PC-9 (cell line): ENCODE data around the gene S1PR5. TPM values are rescaled to one million over a fixed set of nuclear protein-coding genes. Genes with fewer than 3 reads are reported as not detected.

Source experiments
- BruUV-seq: library from RNA; stranded (reverse); fragments of 400-500 nt; replicated peaks from 2 replicates; lab custom pipeline; 2021; lab: Mats Ljungman, UMichigan
- CTCF ChIA-PET: fragments of 300-600 bp; sonication (Branson Sonifier 250); formaldehyde crosslinking; loops from one replicate; lab custom pipeline; 2022; ENCODE audit warnings: antibody characterized with exemption; lab: Charles Lee
- POLR2A ChIA-PET: fragments of 300-600 bp; sonication (Branson Sonifier 250); formaldehyde crosslinking; loops from one replicate; lab custom pipeline; 2022; ENCODE audit warnings: antibody characterized with exemption; ENCODE audit not compliant: unreplicated experiment; lab: Charles Lee
- DNase-seq, 2 experiments: peaks; one replicate each; pipeline versions ENCODE4 v3.0.0 to v3.0.0-alpha.2; 2015 to 2022; ENCODE audit warnings: mixed read lengths in 1 of 2
- H2AFZ ChIP-seq: fragments of 200-600 bp; sonication (generic); 2 replicates; pipeline ENCODE4 v1.8.1; 2017; ENCODE audit warnings: antibody characterized with exemption
- H3F3A ChIP-seq: fragments of 200-600 bp; sonication (generic); 2 replicates; pipeline ENCODE4 v1.8.1; 2017; ENCODE audit warnings: antibody characterized with exemption, mild to moderate bottlenecking, low read depth; ENCODE audit not compliant: insufficient read depth
- H3K27ac ChIP-seq: fragments of 200-600 bp; sonication (generic); 2 replicates; pipeline ENCODE4 v1.6.1; 2016; ENCODE audit warnings: mixed run types
- H3K27me3 ChIP-seq: fragments of 200-600 bp; sonication (generic); 2 replicates; pipeline ENCODE4 v1.6.1; 2016; ENCODE audit warnings: low read depth, mixed run types; ENCODE audit not compliant: insufficient read depth
- H3K36me3 ChIP-seq: fragments of 200-600 bp; sonication (generic); 2 replicates; pipeline ENCODE4 v1.6.1; 2016; ENCODE audit warnings: low read depth, mixed run types
- H3K4me1 ChIP-seq: fragments of 200-600 bp; sonication (generic); replicated peaks from 2 replicates; pipeline ENCODE4 v1.6.1; 2016; ENCODE audit warnings: mixed run types; ENCODE audit not compliant: insufficient read depth
- H3K4me2 ChIP-seq: fragments of 200-600 bp; sonication (generic); 2 replicates; pipeline ENCODE4 v1.6.1; 2017; ENCODE audit warnings: mixed run types
- H3K4me3 ChIP-seq: fragments of 200-600 bp; sonication (generic); 2 replicates; pipeline ENCODE4 v1.6.1; 2016; ENCODE audit warnings: mixed run types
- H3K79me2 ChIP-seq: fragments of 200-600 bp; sonication (generic); 2 replicates; pipeline ENCODE4 v1.6.1; 2017; ENCODE audit warnings: low read depth, mixed run types
- H3K9me2 ChIP-seq: fragments of 200-600 bp; sonication (generic); 2 replicates; pipeline ENCODE4 v1.8.1; 2017; ENCODE audit warnings: mild to moderate bottlenecking; ENCODE audit not compliant: insufficient read depth
- H3K9me3 ChIP-seq: fragments of 200-600 bp; sonication (generic); 2 replicates; pipeline ENCODE4 v1.8.1; 2016; ENCODE audit warnings: low read depth; ENCODE audit not compliant: insufficient read depth
- H4K20me1 ChIP-seq: fragments of 200-600 bp; sonication (generic); 2 replicates; pipeline ENCODE4 v1.8.1; 2017; ENCODE audit not compliant: insufficient read depth
- CTCF ChIP-seq: fragments of 200-600 bp; sonication (generic); conservative IDR thresholded peaks from 2 replicates; pipeline ENCODE4 v1.6.1; 2017; ENCODE audit warnings: mixed run types, antibody characterized with exemption, mild to moderate bottlenecking, moderate library complexity
- EZH2 ChIP-seq: fragments of 200-600 bp; sonication (generic); IDR thresholded peaks from 2 replicates; pipeline ENCODE4 v1.8.0; 2017; ENCODE audit warnings: antibody characterized with exemption, low read depth
- intact Hi-C: fragments of 100-400 bp; cut with micrococcal nuclease; formaldehyde crosslinking; loops from one replicate; pipeline ENCODE4 v1.10.0; 2022; ENCODE audit not compliant: unreplicated experiment
- total RNA-seq: library from RNA; stranded (reverse); gene quantifications from 2 replicates; pipeline ENCODE4 v1.2.3, GENCODE V29; 2021

Gene S1PR5
- total RNA-seq, 1 experiment from 2014 or later, result 9.5 TPM

GRCh38 chr19:10525636-10526035 lies 8.4 kb upstream of the S1PR5 start:
- Histone ChIP-seq H3K27me3 (no peaks in the 10 kb centered on the region), H3K4me2 (no peak overlapping the region), H3K4me3 (no peak overlapping the region), H3K79me2 (no peaks in the 10 kb centered on the region), H3K9me2 (no peaks in the 10 kb centered on the region), H3K4me1 (peaks cover 9% of the 10 kb centered on the region), H4K20me1 (no peaks in the 10 kb centered on the region), H3K27ac (no peak overlapping the region), H3K36me3 (no peaks in the 10 kb centered on the region), H2AFZ (no peak overlapping the region), H3K9me3 (no peaks in the 10 kb centered on the region), H3F3A (peaks cover 5% of the 10 kb centered on the region)
- TF ChIP-seq EZH2 (no peak), CTCF (no peak)
- intact Hi-C loops, result no loop called here
- no peak for DNase-seq
- ChIA-PET CTCF (no interaction called here), POLR2A (no interaction called here)
- BruUV-seq, result no TSS peak

GRCh38 chr19:10523135-10523636 lies 5.9 kb upstream of the S1PR5 start:
- Histone ChIP-seq H3K36me3 (no peaks in the 10 kb centered on the region), H3K4me2 (no peak overlapping the region), H3K9me2 (no peaks in the 10 kb centered on the region), H3K79me2 (no peaks in the 10 kb centered on the region), H3K27ac (no peak overlapping the region), H4K20me1 (0 out of 2 replicates have a peak, but pooled peaks cover 4% of the 10 kb centered on the region), H2AFZ (no peak overlapping the region), H3K4me1 (peaks cover 14% of the 10 kb centered on the region), H3K4me3 (no peak overlapping the region), H3K9me3 (no peaks in the 10 kb centered on the region), H3K27me3 (peaks cover 4% of the 10 kb centered on the region; the same call in 1 of the 2 replicates), H3F3A (peaks cover 23% of the 10 kb centered on the region)
- TF ChIP-seq CTCF, result no peak
- no peak for TF ChIP-seq EZH2
- no TSS peak for BruUV-seq
- POLR2A ChIA-PET, result interaction anchor here (0.6 kb wide), 1 partner anchor 20 kb away, joined by 9 read pairs; the partner anchor contains the start of gene ATG4D
- intact Hi-C loops, result no loop called here
- DNase-seq, result no peak
- CTCF ChIA-PET, result interaction anchor here (0.7 kb wide), 1 partner anchor 17 kb away, joined by 6 read pairs; no protein-coding TSS in a partner anchor

- intact Hi-C loops, result no loop called here
- Histone ChIP-seq H3K27ac (no peak overlapping the region), H3F3A (peaks cover 30% of the 10 kb centered on the region), H3K36me3 (no peaks in the 10 kb centered on the region), H3K9me3 (no peaks in the 10 kb centered on the region), H3K4me1 (peaks cover 22% of the 10 kb centered on the region), H4K20me1 (0 out of 2 replicates have a peak, but pooled peaks cover 4% of the 10 kb centered on the region), H3K79me2 (no peaks in the 10 kb centered on the region), H3K4me3 (no peak overlapping the region), H2AFZ (no peak overlapping the region), H3K4me2 (no peak overlapping the region), H3K9me2 (no peaks in the 10 kb centered on the region), H3K27me3 (peaks cover 4% of the 10 kb centered on the region; the same call in 1 of the 2 replicates)
- ChIA-PET CTCF (interaction anchor here (0.6 kb wide), 1 partner anchor 12 kb away, joined by 3 read pairs; no protein-coding TSS in a partner anchor), POLR2A (no interaction called here)
- BruUV-seq, result no TSS peak
- no peak for TF ChIP-seq EZH2
- no peak for TF ChIP-seq CTCF
- no peak for DNase-seq
These were observed 4.4 kb upstream of the S1PR5 start for GRCh38 chr19:10521461-10522171.
